SK-N-SH (cell line): ENCODE results near the gene LCOR. TPM values are rescaled to one million over a fixed set of nuclear protein-coding genes. Genes with fewer than 3 reads are reported as not detected.

Experiments
- CTCF ChIA-PET: fragments of 300-600, 350-600 bp; formaldehyde crosslinking; extraction: SDS; loops from one replicate; lab custom pipeline; 2021; lab: Yijun Ruan, JAX
- POLR2A ChIA-PET: fragments of 350-600 bp; sonication (Branson Sonifier 250); formaldehyde crosslinking; extraction: SDS; loops from one replicate; lab custom pipeline; 2020; ENCODE audit warnings: antibody characterized with exemption, inconsistent platforms; lab: Yijun Ruan, JAX
- DNase-seq: peaks from one replicate; pipeline ENCODE4 v3.0.0; 2012
- H2AFZ ChIP-seq: fragments of 200-600 bp; sonication (generic); 2 replicates; pipeline ENCODE4 v1.8.1; 2016; ENCODE audit warnings: antibody characterized with exemption, mild to moderate bottlenecking, low read depth
- H3F3A ChIP-seq: fragments of 200-600 bp; sonication (generic); replicated peaks from 2 replicates; pipeline ENCODE3; 2016; ENCODE audit warnings: antibody characterized with exemption, mild to moderate bottlenecking; ENCODE audit not compliant: insufficient read depth
- H3K27ac ChIP-seq, 2 experiments: fragments of 200-500 bp in 1 of 2; fragments of 200-600 bp in 1 of 2; sonication (Bioruptor generic) in 1 of 2; sonication (generic), shearing (Covaris generic) in 1 of 2; 2 replicates each; pipeline versions ENCODE4 v1.5.1 to v1.6.1; 2014 to 2016; ENCODE audit warnings: low read depth in 2 of 2, inconsistent platforms in 1 of 2, low read length in 1 of 2, mild to moderate bottlenecking in 1 of 2, mixed read lengths in 1 of 2
- H3K27me3 ChIP-seq: fragments of 200-600 bp; sonication (generic), shearing (Covaris generic); 2 replicates; pipeline ENCODE4 v1.6.1; 2016; ENCODE audit warnings: mixed run types; ENCODE audit not compliant: insufficient read depth
- H3K36me3 ChIP-seq, 2 experiments: fragments of 200-500 bp in 1 of 2; fragments of 200-600 bp in 1 of 2; sonication (Bioruptor generic) in 1 of 2; sonication (generic) in 1 of 2; replicated peaks in 1 of 2; 2 replicates each; pipeline versions ENCODE3 to v1.5.1; 2014 to 2016; ENCODE audit warnings: low read length in 1 of 2, mild to moderate bottlenecking in 1 of 2; ENCODE audit not compliant: insufficient read depth in 2 of 2, control insufficient read depth in 1 of 2
- H3K4me1 ChIP-seq, 2 experiments: fragments of 200-500 bp in 1 of 2; fragments of 200-600 bp in 1 of 2; sonication (Bioruptor generic) in 1 of 2; sonication (generic), shearing (Covaris generic) in 1 of 2; 2 replicates each; pipeline versions ENCODE4 v1.5.1 to v1.6.1; 2014 to 2016; ENCODE audit warnings: low read depth in 1 of 2, low read length in 1 of 2, mixed run types in 1 of 2; ENCODE audit not compliant: insufficient read depth in 2 of 2, control insufficient read depth in 1 of 2
- H3K4me2 ChIP-seq: fragments of 200-600 bp; sonication (generic), shearing (Covaris generic); 2 replicates; pipeline ENCODE4 v1.6.1; 2017; ENCODE audit warnings: mixed run types
- H3K4me3 ChIP-seq, 2 experiments: fragments of 200-500 bp in 1 of 2; fragments of 200-600 bp in 1 of 2; sonication (Bioruptor generic) in 1 of 2; sonication (generic), shearing (Covaris generic) in 1 of 2; 2 replicates each; pipeline versions ENCODE4 v1.5.1 to v1.8.1; 2014 to 2016; ENCODE audit warnings: low read depth in 2 of 2, inconsistent platforms in 1 of 2, low read length in 1 of 2, mild to moderate bottlenecking in 1 of 2, mixed read lengths in 1 of 2, moderate library complexity in 1 of 2
- H3K79me2 ChIP-seq: fragments of 200-600 bp; sonication (generic); 2 replicates; pipeline ENCODE4 v1.8.1; 2017; ENCODE audit warnings: mild to moderate bottlenecking; ENCODE audit not compliant: insufficient read depth
- H3K9ac ChIP-seq: fragments of 200-600 bp; sonication (generic); 2 replicates; pipeline ENCODE4 v1.6.1; 2017; ENCODE audit warnings: mixed run types
- H3K9me2 ChIP-seq: fragments of 200-600 bp; sonication (generic); 2 replicates; pipeline ENCODE4 v1.6.1; 2017; ENCODE audit warnings: mixed run types
- H3K9me3 ChIP-seq: fragments of 200-600 bp; sonication (generic); 2 replicates; pipeline ENCODE4 v1.6.1; 2017; ENCODE audit warnings: mixed run types, mild to moderate bottlenecking, moderate library complexity
- H4K20me1 ChIP-seq: fragments of 200-600 bp; sonication (generic); 2 replicates; pipeline ENCODE4 v1.6.1; 2017; ENCODE audit warnings: mild to moderate bottlenecking, mixed run types; ENCODE audit not compliant: insufficient read depth
- EZH2phosphoT487 ChIP-seq: fragments of 200-600 bp; sonication (generic); IDR thresholded peaks from 2 replicates; pipeline ENCODE4 v1.6.1; 2017; ENCODE audit warnings: low read depth, mixed run types, mild to moderate bottlenecking, antibody characterized with exemption, moderate library complexity, borderline replicate concordance
- FOSL2 ChIP-seq: IDR thresholded peaks from 2 replicates; pipeline ENCODE4 v1.4.0; 2012; ENCODE audit warnings: low read depth, mild to moderate bottlenecking, moderate library complexity, borderline replicate concordance
- FOXJ3 ChIP-seq: sonication (generic); formaldehyde crosslinking; IDR thresholded peaks from 2 replicates; pipeline ENCODE4 v1.5.1; 2020; ENCODE audit warnings: mild to moderate bottlenecking, missing genetic modification reagents
- JUND ChIP-seq: IDR thresholded peaks from 2 replicates; pipeline ENCODE4 v1.4.0; 2012
- MEF2A ChIP-seq: IDR thresholded peaks from 2 replicates; pipeline ENCODE4 v1.4.0; 2012; ENCODE audit warnings: low read depth, borderline replicate concordance
- NFIC ChIP-seq: IDR thresholded peaks from 2 replicates; pipeline ENCODE4 v1.4.0; 2012; ENCODE audit warnings: borderline replicate concordance
- NRF1 ChIP-seq: IDR thresholded peaks from 2 replicates; pipeline ENCODE4 v1.6.1; 2012; ENCODE audit warnings: low read depth, mild to moderate bottlenecking, low read length
- POLR2AphosphoS5 ChIP-seq: IDR thresholded peaks from 2 replicates; pipeline ENCODE4 v1.6.1; 2012; ENCODE audit warnings: low read depth, low read length
- RAD21 ChIP-seq: IDR thresholded peaks from 2 replicates; pipeline ENCODE4 v1.6.1; 2012; ENCODE audit warnings: mild to moderate bottlenecking, low read length
- SIN3A ChIP-seq: IDR thresholded peaks from 2 replicates; pipeline ENCODE4 v1.6.1; 2012; ENCODE audit warnings: low read depth, mild to moderate bottlenecking, low read length, moderate library complexity, borderline replicate concordance
- SMC3 ChIP-seq: IDR thresholded peaks from 2 replicates; pipeline ENCODE4 v1.6.1; 2012; ENCODE audit warnings: low read depth, low read length, improper control_type of control experiment
- TEAD4 ChIP-seq: IDR thresholded peaks from 2 replicates; pipeline ENCODE4 v1.4.0; 2012; ENCODE audit warnings: mild to moderate bottlenecking, borderline replicate concordance; ENCODE audit not compliant: insufficient read depth
- YY1 ChIP-seq: IDR thresholded peaks from 2 replicates; pipeline ENCODE4 v1.4.0; 2012; ENCODE audit warnings: low read depth, mild to moderate bottlenecking
- WGBS: methylation state at CpG from one replicate; pipeline ENCODE4 v1.1.6; 2017; ENCODE audit warnings: low lambda C conversion rate; 5-methylcytosine and 5-hydroxymethylcytosine counted together
- polyA plus RNA-seq, 3 experiments: library from polyadenylated mRNA; depleted of rRNA; stranded (reverse); fragments of >200 nt; gene quantifications; 2 replicates each; pipeline ENCODE4 v1.2.3, GENCODE V29; 2012
- TF ChIP-seq, protein P1 (sequence below): fragments of 150-350 bp; IDR thresholded peaks from 2 replicates; pipeline ENCODE4 v1.6.1; 2017; ENCODE audit warnings: antibody characterized with exemption, low read length, low read depth, borderline replicate concordance
- TF ChIP-seq, protein P2 (sequence below): IDR thresholded peaks from 2 replicates; pipeline ENCODE4 v1.4.0; 2012; ENCODE audit warnings: low read depth, borderline replicate concordance
- TF ChIP-seq, protein P3 (sequence below): IDR thresholded peaks from 2 replicates; pipeline ENCODE4 v1.4.0; 2012; ENCODE audit warnings: low read depth
- TF ChIP-seq, protein P4 (sequence below): IDR thresholded peaks from 2 replicates; pipeline ENCODE4 v1.4.0; 2012; ENCODE audit warnings: low read depth, borderline replicate concordance
- TF ChIP-seq, protein P5 (sequence below): fragments of 200-600 bp; sonication (generic); IDR thresholded peaks from 2 replicates; pipeline ENCODE4 v1.6.1; 2017; ENCODE audit warnings: antibody characterized with exemption, mild to moderate bottlenecking, moderate library complexity

LCOR gene
- polyA plus RNA-seq, 1 of the 3 experiments (the other 2 are of a cell fraction), result 1.9 TPM

DNA sequence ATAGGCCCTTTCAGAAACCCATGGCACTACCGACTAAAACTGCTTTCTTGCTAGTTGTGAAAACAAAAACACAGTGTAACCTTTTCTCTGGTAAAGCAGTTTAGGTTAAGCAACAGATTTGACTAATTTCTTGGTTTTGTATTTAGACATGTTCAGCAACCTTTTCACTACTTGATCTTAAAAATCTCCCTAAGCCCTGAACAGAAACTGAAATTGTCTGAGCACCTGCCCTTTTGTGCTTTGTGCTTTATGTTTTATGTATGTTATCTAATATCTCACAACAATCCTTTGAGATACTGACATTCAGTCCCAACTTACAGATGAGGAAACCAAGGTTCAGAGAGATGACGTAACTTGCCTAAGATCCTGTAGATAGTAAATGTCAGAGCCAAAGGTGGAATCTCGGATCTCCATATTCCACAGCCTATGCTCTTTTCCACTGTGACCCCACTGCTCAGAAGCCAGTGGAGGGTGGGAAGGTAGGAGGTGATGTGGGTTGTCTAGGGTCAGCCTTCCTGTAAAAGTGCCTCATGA is 146.6 kb downstream of the LCOR start (continued):
- TF ChIP-seq TEAD4 (no peak), RAD21 (no peak), FOSL2 (no peak), EZH2phosphoT487 (no peak)
- TF ChIP-seq, protein P1, sequence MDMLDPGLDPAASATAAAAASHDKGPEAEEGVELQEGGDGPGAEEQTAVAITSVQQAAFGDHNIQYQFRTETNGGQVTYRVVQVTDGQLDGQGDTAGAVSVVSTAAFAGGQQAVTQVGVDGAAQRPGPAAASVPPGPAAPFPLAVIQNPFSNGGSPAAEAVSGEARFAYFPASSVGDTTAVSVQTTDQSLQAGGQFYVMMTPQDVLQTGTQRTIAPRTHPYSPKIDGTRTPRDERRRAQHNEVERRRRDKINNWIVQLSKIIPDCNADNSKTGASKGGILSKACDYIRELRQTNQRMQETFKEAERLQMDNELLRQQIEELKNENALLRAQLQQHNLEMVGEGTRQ, result no peak
- TF ChIP-seq, protein P2, sequence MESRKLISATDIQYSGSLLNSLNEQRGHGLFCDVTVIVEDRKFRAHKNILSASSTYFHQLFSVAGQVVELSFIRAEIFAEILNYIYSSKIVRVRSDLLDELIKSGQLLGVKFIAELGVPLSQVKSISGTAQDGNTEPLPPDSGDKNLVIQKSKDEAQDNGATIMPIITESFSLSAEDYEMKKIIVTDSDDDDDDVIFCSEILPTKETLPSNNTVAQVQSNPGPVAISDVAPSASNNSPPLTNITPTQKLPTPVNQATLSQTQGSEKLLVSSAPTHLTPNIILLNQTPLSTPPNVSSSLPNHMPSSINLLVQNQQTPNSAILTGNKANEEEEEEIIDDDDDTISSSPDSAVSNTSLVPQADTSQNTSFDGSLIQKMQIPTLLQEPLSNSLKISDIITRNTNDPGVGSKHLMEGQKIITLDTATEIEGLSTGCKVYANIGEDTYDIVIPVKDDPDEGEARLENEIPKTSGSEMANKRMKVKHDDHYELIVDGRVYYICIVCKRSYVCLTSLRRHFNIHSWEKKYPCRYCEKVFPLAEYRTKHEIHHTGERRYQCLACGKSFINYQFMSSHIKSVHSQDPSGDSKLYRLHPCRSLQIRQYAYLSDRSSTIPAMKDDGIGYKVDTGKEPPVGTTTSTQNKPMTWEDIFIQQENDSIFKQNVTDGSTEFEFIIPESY, result no peak

DNA sequence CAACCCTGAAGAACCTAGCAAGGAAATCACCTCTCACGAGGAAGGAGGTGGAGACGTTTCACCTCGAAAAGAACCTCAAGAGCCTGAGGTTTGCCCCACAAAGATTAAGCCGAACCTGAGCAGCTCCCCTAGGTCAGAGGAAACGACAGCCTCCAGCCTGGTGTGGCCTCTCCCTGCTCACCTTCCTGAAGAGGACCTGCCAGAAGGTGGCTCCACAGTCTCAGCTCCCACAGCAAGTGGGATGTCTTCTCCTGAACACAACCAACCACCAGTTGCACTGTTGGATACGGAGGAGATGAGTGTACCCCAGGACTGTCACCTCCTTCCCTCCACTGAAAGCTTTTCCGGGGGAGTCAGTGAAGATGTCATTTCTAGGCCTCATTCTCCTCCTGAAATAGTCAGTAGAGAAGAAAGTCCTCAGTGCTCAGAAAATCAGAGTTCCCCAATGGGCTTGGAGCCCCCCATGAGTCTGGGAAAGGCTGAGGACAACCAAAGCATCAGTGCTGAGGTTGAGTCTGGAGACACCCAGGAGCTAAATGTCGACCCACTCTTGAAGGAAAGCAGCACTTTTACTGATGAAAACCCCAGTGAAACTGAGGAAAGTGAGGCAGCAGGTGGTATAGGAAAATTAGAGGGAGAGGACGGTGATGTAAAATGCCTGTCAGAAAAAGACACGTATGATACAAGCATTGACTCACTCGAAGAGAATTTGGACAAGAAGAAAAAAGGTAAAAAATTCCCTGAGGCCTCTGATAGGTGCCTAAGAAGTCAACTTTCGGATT is 150.2 kb downstream of the LCOR start:
- no peaks in the 10 kb centered on the region for H3K27me3 ChIP-seq
- H3K9me2 ChIP-seq, result no peaks in the 10 kb centered on the region
- no peaks in the 10 kb centered on the region for H4K20me1 ChIP-seq
- ChIA-PET POLR2A (no interaction called here), CTCF (interaction anchor here (1.7 kb wide), 1 partner anchor 7 kb away, joined by 5 read pairs; no protein-coding TSS in a partner anchor)
- peaks cover 0 to 2% of the 10 kb centered on the region in 2 experiments; a peak in 2 of 4 replicates for H3K4me1 ChIP-seq
- no peaks in the 10 kb centered on the region for H3K9me3 ChIP-seq
- no peak overlapping the region for H3K9ac ChIP-seq
- no peak for DNase-seq
- H3K79me2 ChIP-seq, result no peaks in the 10 kb centered on the region
- 95% methylated on average over 12 of the region's 12 CpGs for WGBS
- H3K27ac ChIP-seq, result no peak overlapping the region
- no peak for TF ChIP-seq SIN3A
- TF ChIP-seq FOXJ3 (CRISPR knock-in tag), result no peak
- TF ChIP-seq MEF2A, result no peak
- TF ChIP-seq POLR2AphosphoS5, result no peak
- TF ChIP-seq, protein P3, sequence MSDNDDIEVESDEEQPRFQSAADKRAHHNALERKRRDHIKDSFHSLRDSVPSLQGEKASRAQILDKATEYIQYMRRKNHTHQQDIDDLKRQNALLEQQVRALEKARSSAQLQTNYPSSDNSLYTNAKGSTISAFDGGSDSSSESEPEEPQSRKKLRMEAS, result no peak
- TF ChIP-seq SMC3, result no peak
- no peak for TF ChIP-seq NRF1
- TF ChIP-seq RAD21, result no peak
- TF ChIP-seq NFIC, result no peak
- TF ChIP-seq, protein P4, sequence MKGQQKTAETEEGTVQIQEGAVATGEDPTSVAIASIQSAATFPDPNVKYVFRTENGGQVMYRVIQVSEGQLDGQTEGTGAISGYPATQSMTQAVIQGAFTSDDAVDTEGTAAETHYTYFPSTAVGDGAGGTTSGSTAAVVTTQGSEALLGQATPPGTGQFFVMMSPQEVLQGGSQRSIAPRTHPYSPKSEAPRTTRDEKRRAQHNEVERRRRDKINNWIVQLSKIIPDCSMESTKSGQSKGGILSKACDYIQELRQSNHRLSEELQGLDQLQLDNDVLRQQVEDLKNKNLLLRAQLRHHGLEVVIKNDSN, result no peak
- TF ChIP-seq, protein P5, sequence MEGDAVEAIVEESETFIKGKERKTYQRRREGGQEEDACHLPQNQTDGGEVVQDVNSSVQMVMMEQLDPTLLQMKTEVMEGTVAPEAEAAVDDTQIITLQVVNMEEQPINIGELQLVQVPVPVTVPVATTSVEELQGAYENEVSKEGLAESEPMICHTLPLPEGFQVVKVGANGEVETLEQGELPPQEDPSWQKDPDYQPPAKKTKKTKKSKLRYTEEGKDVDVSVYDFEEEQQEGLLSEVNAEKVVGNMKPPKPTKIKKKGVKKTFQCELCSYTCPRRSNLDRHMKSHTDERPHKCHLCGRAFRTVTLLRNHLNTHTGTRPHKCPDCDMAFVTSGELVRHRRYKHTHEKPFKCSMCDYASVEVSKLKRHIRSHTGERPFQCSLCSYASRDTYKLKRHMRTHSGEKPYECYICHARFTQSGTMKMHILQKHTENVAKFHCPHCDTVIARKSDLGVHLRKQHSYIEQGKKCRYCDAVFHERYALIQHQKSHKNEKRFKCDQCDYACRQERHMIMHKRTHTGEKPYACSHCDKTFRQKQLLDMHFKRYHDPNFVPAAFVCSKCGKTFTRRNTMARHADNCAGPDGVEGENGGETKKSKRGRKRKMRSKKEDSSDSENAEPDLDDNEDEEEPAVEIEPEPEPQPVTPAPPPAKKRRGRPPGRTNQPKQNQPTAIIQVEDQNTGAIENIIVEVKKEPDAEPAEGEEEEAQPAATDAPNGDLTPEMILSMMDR, result no peak
- TF ChIP-seq JUND, result no peak
- TF ChIP-seq YY1, result no peak
- no peaks in the 10 kb centered on the region for H3F3A ChIP-seq
- H2AFZ ChIP-seq, result no peak overlapping the region
- H3K4me3 ChIP-seq, result no peak overlapping the region
- H3K4me2 ChIP-seq, result no peak overlapping the region
- peaks cover 18 to 21% of the 10 kb centered on the region in 2 experiments for H3K36me3 ChIP-seq
